Panc1 (cell line): ENCODE results near the gene TMEM95. TPM values are rescaled to one million over a fixed set of nuclear protein-coding genes. Genes with fewer than 3 reads are reported as not detected.

Experiments
- ATAC-seq: fragments of 200-7000 bp; cut with Tn5 transposase; 2 replicates; pipeline ENCODE4 v1.9.1; 2020; ENCODE audit warnings: mild to moderate bottlenecking, moderate library complexity
- BruUV-seq: library from RNA; stranded (reverse); fragments of 400-500 nt; replicated peaks from 2 replicates; lab custom pipeline; 2021; lab: Mats Ljungman, UMichigan
- CTCF ChIA-PET: fragments of 300-600 bp; sonication (Branson Sonifier 250); formaldehyde crosslinking; loops from one replicate; lab custom pipeline; 2022; ENCODE audit warnings: antibody characterized with exemption; lab: Charles Lee
- POLR2A ChIA-PET: fragments of 300-600 bp; sonication (Branson Sonifier 250); formaldehyde crosslinking; loops from one replicate; lab custom pipeline; 2022; ENCODE audit warnings: antibody characterized with exemption; lab: Charles Lee
- DNase-seq: peaks from one replicate; pipeline ENCODE4 v3.0.0-alpha.2; 2010; ENCODE audit warnings: low read depth, low spot score
- H3K27ac ChIP-seq: 2 replicates; pipeline ENCODE4 v1.5.1; 2011; ENCODE audit warnings: mild to moderate bottlenecking, low read length, inconsistent platforms
- H3K27me3 ChIP-seq: fragments of 200-500 bp; sonication (Bioruptor generic); 2 replicates; pipeline ENCODE4 v1.6.0; 2014; ENCODE audit warnings: low read length, inconsistent platforms; ENCODE audit not compliant: control insufficient read depth, insufficient read depth
- H3K36me3 ChIP-seq: fragments of 200-500 bp; sonication (Bioruptor generic); 2 replicates; pipeline ENCODE4 v1.5.1; 2014; ENCODE audit warnings: inconsistent platforms, mild to moderate bottlenecking, low read length, moderate library complexity; ENCODE audit not compliant: control insufficient read depth, insufficient read depth
- H3K4me1 ChIP-seq: 2 replicates; pipeline ENCODE4 v1.5.1; 2011; ENCODE audit warnings: inconsistent platforms, mild to moderate bottlenecking, low read length, moderate library complexity; ENCODE audit not compliant: control insufficient read depth, insufficient read depth
- H3K4me3 ChIP-seq, 2 experiments: 2 replicates each; pipeline ENCODE4 v1.5.1; 2011 to 2012; ENCODE audit warnings: low read depth in 2 of 2, low read length in 2 of 2, mild to moderate bottlenecking in 2 of 2, inconsistent platforms in 1 of 2, moderate library complexity in 1 of 2
- H3K9me3 ChIP-seq: fragments of 200-500 bp; sonication (Bioruptor generic); 2 replicates; pipeline ENCODE4 v1.5.1; 2014; ENCODE audit warnings: low read depth, mild to moderate bottlenecking, inconsistent platforms, low read length, moderate library complexity; ENCODE audit not compliant: control insufficient read depth, insufficient read depth
- CTCF ChIP-seq: fragments of 450-650 bp; IDR thresholded peaks from 2 replicates; pipeline ENCODE4 v1.5.1; 2017; ENCODE audit warnings: mild to moderate bottlenecking
- POLR2AphosphoS5 ChIP-seq: IDR thresholded peaks from 2 replicates; pipeline ENCODE4 v1.6.1; 2012; ENCODE audit warnings: mild to moderate bottlenecking, low read depth, low read length, moderate library complexity
- REST ChIP-seq, 2 experiments: IDR thresholded peaks; 2 replicates each; pipeline ENCODE4 v1.6.1; 2011 to 2012; ENCODE audit warnings: low read depth in 2 of 2, control low read depth in 1 of 2, low read length in 1 of 2, mild to moderate bottlenecking in 1 of 2, moderate library complexity in 1 of 2; ENCODE audit not compliant: insufficient read depth in 1 of 2
- SIN3A ChIP-seq: IDR thresholded peaks from 2 replicates; pipeline ENCODE4 v1.6.1; 2012; ENCODE audit warnings: low read depth, mild to moderate bottlenecking, low read length, moderate library complexity, borderline replicate concordance; ENCODE audit not compliant: insufficient read depth
- TCF7L2 ChIP-seq: IDR thresholded peaks from 2 replicates; pipeline ENCODE4 v1.6.1; 2011; ENCODE audit warnings: mild to moderate bottlenecking, low read depth, low read length, inconsistent platforms
- in situ Hi-C: cut with HindIII; loops from 2 replicates; pipeline ENCODE4 v1.10.0; 2016; ENCODE audit warnings: low sequenced_read_pairs, low pct_unique_long_range_greater_than_20kb
- intact Hi-C: fragments of 100-400 bp; cut with micrococcal nuclease; formaldehyde crosslinking; loops from one replicate; pipeline ENCODE4 v1.10.0; 2022; ENCODE audit not compliant: unreplicated experiment
- total RNA-seq: library from RNA; stranded (reverse); gene quantifications from one replicate; pipeline ENCODE4 v1.2.1, GENCODE V29; 2021; ENCODE audit not compliant: unreplicated experiment

TMEM95 gene
- total RNA-seq, 1 experiment from 2014 or later, result not detected

GRCh38 chr17:7317161-7317803 lies 37.7 kb upstream of the TMEM95 start:
- intact Hi-C loops, result no loop called here
- H3K4me3 ChIP-seq, result no peak overlapping the region
- H3K4me1 ChIP-seq, result peaks cover 14% of the 10 kb centered on the region
- no TSS peak for BruUV-seq
- DNase-seq (no peak), ATAC-seq (no peak)
- H3K9me3 ChIP-seq, result no peaks in the 10 kb centered on the region
- in situ Hi-C loops, result no loop called here
- H3K36me3 ChIP-seq, result peaks cover 11% of the 10 kb centered on the region
- ChIA-PET CTCF (no interaction called here), POLR2A (no interaction called here)
- no peaks in the 10 kb centered on the region for H3K27me3 ChIP-seq
- no peak for TF ChIP-seq TCF7L2
- TF ChIP-seq REST (IDR thresholded peaks at IDR 0.05; ENCODE audit: insufficient read depth in 1 of 2, low read depth in 2 of 2, low read length in 1 of 2), result no peak
- TF ChIP-seq SIN3A, result no peak
- no peak for TF ChIP-seq POLR2AphosphoS5
- no peak overlapping the region for H3K27ac ChIP-seq

GRCh38 chr17:7318121-7318860 lies 36.7 kb upstream of the TMEM95 start:
- intact Hi-C loops, result no loop called here

More at GRCh38 chr17:7318121-7318860, 36.7 kb upstream of the TMEM95 start:
- CTCF ChIA-PET, result no interaction called here
- in situ Hi-C loops, result no loop called here
- Histone ChIP-seq H3K27me3 (no peaks in the 10 kb centered on the region), H3K4me1 (0 out of 2 replicates have a peak, but pooled peaks cover 4% of the 10 kb centered on the region), H3K36me3 (peaks cover 9% of the 10 kb centered on the region), H3K27ac (no peak overlapping the region), H3K9me3 (no peaks in the 10 kb centered on the region), H3K4me3 (no peak overlapping the region)
- POLR2A ChIA-PET, result no interaction called here
- DNase-seq (no peak), ATAC-seq (no peak)
- TF ChIP-seq SIN3A, result no peak
- no peak for TF ChIP-seq POLR2AphosphoS5
- TF ChIP-seq TCF7L2, result no peak
- no peak for TF ChIP-seq CTCF
- TF ChIP-seq REST (IDR thresholded peaks at IDR 0.05; ENCODE audit: insufficient read depth in 1 of 2, low read depth in 2 of 2, low read length in 1 of 2), result no peak
- BruUV-seq, result no TSS peak
